HG02588 (cell line): Measurements from ENCODE around the gene SP9.

Source experiments
- ATAC-seq: cut with Tn5 transposase; IDR thresholded peaks from one replicate; pipeline ENCODE4 v1.9.1; 2021; ENCODE audit warnings: mild to moderate bottlenecking, moderate library complexity; ENCODE audit not compliant: unreplicated experiment

Gene SP9

GRCh38 chr2:174334781-174335251 lies at the start of gene SP9:
Gene SP9, plus strand, starts transcription at chr2:174334954. Its CDS starts 139 bp downstream, at chr2:174335093.
- ATAC-seq: no peak

GRCh38 chr2:174286172-174286571 lies 48.6 kb upstream of the SP9 start:
- no peak for ATAC-seq

GRCh38 chr2:174292908-174293307 lies 41.8 kb upstream of the SP9 start:
- ATAC-seq: no peak

GRCh38 chr2:174300114-174300513 lies 34.6 kb upstream of the SP9 start:
- ATAC-seq: no peak

GRCh38 chr2:174312581-174313234 lies 22.0 kb upstream of the SP9 start:
- no peak for ATAC-seq

- ATAC-seq: no peak
These were observed 12.6 kb upstream of the SP9 start for GRCh38 chr2:174322149-174322548.

- ATAC-seq: no peak
These were observed 12.0 kb upstream of the SP9 start for GRCh38 chr2:174322746-174323145.

GRCh38 chr2:174324530-174324929 lies 10.2 kb upstream of the SP9 start:
- ATAC-seq: no peak

- no peak for ATAC-seq
These were observed 9.2 kb upstream of the SP9 start for GRCh38 chr2:174325373-174326160.

GRCh38 chr2:174326161-174327020 lies 8.4 kb upstream of the SP9 start:
- no peak for ATAC-seq

GRCh38 chr2:174327021-174327840 lies 7.5 kb upstream of the SP9 start:
- ATAC-seq: no peak

- ATAC-seq: no peak
These were observed 7.0 kb upstream of the SP9 start for GRCh38 chr2:174327841-174328113.

- no peak for ATAC-seq
These were observed 6.4 kb upstream of the SP9 start for GRCh38 chr2:174328114-174328960.

GRCh38 chr2:174328961-174329715 lies 5.6 kb upstream of the SP9 start:
- no peak for ATAC-seq

GRCh38 chr2:174330945-174331594 lies 3.7 kb upstream of the SP9 start:
- ATAC-seq: no peak

GRCh38 chr2:174331595-174332216 lies 3.0 kb upstream of the SP9 start:
- ATAC-seq: no peak

GRCh38 chr2:174332217-174332963 lies 2.4 kb upstream of the SP9 start:
- no peak for ATAC-seq

- no peak for ATAC-seq
These were observed 1.8 kb upstream of the SP9 start for GRCh38 chr2:174333017-174333371.
